Measurements from ENCODE around the gene SOCS6. TPM values are rescaled to one million over a fixed set of nuclear protein-coding genes. Genes with fewer than 3 reads are reported as not detected.
"Not testable (repeated sequence)": the region's sequence is repeated elsewhere in the genome, so short reads cannot be mapped to it uniquely, and the experiment has no call there.

The SOCS6 gene
- total RNA-seq, 2 experiments from 2014 or later, result 0.42 to 0.60 TPM

- Mint-ChIP-seq H3K4me1 (ENCODE audit: low read depth) (no peaks in the 10 kb centered on the region), H3K4me3 (no peak overlapping the region), H3K9me3 (peaks cover 2% of the 10 kb centered on the region), H3K27me3 (ENCODE audit: low read depth) (no peaks in the 10 kb centered on the region), H3K36me3 (ENCODE audit: low read depth) (no peaks in the 10 kb centered on the region), H3K27ac (no peak overlapping the region)
- no peak for DNase-seq
- intact Hi-C loops (cut with micrococcal nuclease), result no loop called here
- CTCF ChIA-PET, result no interaction called here
These were observed 67.0 kb downstream of the SOCS6 start for GRCh38 chr18:70355620-70356385.

- H3K4me3 Mint-ChIP-seq; H3K36me3 Mint-ChIP-seq (ENCODE audit: low read depth); H3K9me3 Mint-ChIP-seq; H3K4me1 Mint-ChIP-seq (ENCODE audit: low read depth); intact Hi-C loops (cut with micrococcal nuclease); DNase-seq; H3K27ac Mint-ChIP-seq; H3K27me3 Mint-ChIP-seq (ENCODE audit: low read depth): not testable (repeated sequence)
- CTCF ChIA-PET, result interaction anchor here (0.7 kb wide), 1 partner anchor 345 kb away, joined by 3 read pairs; no protein-coding TSS in a partner anchor
These were observed 69.2 kb downstream of the SOCS6 start for GRCh38 chr18:70358105-70358406.

DNA sequence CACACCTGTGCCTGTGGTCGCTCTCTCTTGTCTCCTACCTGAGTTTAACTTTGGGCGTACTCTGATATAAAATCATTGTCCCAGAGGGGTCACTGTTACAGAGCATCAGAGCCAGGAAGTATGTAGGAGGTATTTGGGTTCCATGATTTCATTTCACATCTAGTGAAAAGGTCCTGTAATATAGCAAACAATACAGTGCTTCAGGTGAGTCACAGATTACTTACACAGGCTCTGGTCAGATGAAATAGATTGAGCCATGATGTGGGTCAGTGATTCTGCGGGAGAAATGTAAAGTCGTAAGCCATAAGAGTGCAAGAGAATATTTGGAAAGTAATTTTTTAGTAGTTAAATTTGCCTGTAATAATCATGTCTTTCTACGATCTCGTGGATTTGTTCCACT, 70.2 kb downstream of the SOCS6 start:
- H3K36me3 Mint-ChIP-seq (ENCODE audit: low read depth), result no peaks in the 10 kb centered on the region
- CTCF ChIA-PET, result no interaction called here
- H3K27ac Mint-ChIP-seq, result no peak overlapping the region
- H3K4me1 Mint-ChIP-seq (ENCODE audit: low read depth), result no peaks in the 10 kb centered on the region
- H3K9me3 Mint-ChIP-seq, result no peaks in the 10 kb centered on the region
- H3K4me3 Mint-ChIP-seq, result no peak overlapping the region
- no peaks in the 10 kb centered on the region for H3K27me3 Mint-ChIP-seq (ENCODE audit: low read depth)
- intact Hi-C loops (cut with micrococcal nuclease), result no loop called here
- no peak for DNase-seq

- CTCF ChIA-PET, result no interaction called here
These were observed 73.4 kb downstream of the SOCS6 start for GRCh38 chr18:70362258-70362657.

DNA sequence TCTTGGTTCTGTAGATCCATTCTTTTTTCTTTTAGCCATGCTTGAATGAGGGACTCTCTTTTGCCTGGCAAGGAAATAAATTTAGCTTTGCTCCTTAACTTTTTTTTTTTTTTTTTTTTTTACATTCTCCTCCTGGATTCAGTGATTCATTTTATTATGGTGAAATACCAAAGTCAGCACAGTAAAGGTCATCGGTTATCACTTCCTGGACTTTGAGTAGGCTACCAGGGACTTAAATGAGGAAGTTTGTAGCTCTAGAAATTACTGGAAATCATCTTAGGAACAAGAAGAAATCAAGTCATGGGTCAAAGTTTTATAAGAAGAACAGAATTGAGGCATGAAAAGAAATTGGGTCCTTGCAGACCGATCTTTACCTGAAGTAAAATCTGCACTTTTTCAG, 75.0 kb downstream of the SOCS6 start:
- Mint-ChIP-seq H3K36me3 (ENCODE audit: low read depth) (no peaks in the 10 kb centered on the region), H3K27ac (no peak overlapping the region), H3K4me3 (no peak overlapping the region), H3K4me1 (ENCODE audit: low read depth) (no peaks in the 10 kb centered on the region), H3K9me3 (no peaks in the 10 kb centered on the region), H3K27me3 (ENCODE audit: low read depth) (peaks cover 3% of the 10 kb centered on the region)
- DNase-seq, result no peak
- intact Hi-C loops (cut with micrococcal nuclease), result no loop called here
- CTCF ChIA-PET, result no interaction called here

More at GRCh38 chr18:70362258-70362657, 73.4 kb downstream of the SOCS6 start:
- intact Hi-C loops (cut with micrococcal nuclease), result no loop called here
- Mint-ChIP-seq H3K9me3 (no peaks in the 10 kb centered on the region), H3K4me3 (no peak overlapping the region), H3K27me3 (ENCODE audit: low read depth) (no peaks in the 10 kb centered on the region), H3K4me1 (ENCODE audit: low read depth) (no peaks in the 10 kb centered on the region), H3K27ac (no peak overlapping the region), H3K36me3 (ENCODE audit: low read depth) (no peaks in the 10 kb centered on the region)
- no peak for DNase-seq

DNA sequence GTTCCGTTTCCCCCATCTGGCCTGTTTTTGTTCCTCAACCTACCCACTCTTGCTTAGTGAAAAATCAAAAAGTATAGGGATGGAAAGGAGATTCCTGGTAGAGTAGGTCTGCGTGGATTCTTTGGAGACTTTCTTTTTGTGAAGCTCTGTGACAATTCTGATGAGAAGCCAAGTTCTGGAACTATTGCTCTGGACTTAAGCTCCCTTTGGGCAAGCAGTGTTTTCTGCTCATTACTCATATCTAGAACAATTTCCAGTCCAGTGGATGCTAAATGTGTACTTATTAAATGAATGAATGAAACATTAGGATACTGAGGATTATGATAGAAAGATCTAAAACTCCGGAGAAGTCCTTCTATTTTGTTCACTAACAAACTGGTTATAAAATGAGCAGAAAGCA, 76.5 kb downstream of the SOCS6 start:
- Mint-ChIP-seq H3K4me3 (no peak overlapping the region), H3K9me3 (no peaks in the 10 kb centered on the region), H3K27me3 (ENCODE audit: low read depth) (peaks cover 9% of the 10 kb centered on the region), H3K27ac (no peak overlapping the region), H3K4me1 (ENCODE audit: low read depth) (no peaks in the 10 kb centered on the region), H3K36me3 (ENCODE audit: low read depth) (no peaks in the 10 kb centered on the region)
- DNase-seq, result no peak
- CTCF ChIA-PET, result no interaction called here
- intact Hi-C loops (cut with micrococcal nuclease), result no loop called here

GRCh38 chr18:70366174-70366573, 77.3 kb downstream of the SOCS6 start:
- DNase-seq, result no peak
- Mint-ChIP-seq H3K27me3 (ENCODE audit: low read depth) (peaks cover 9% of the 10 kb centered on the region), H3K36me3 (ENCODE audit: low read depth) (no peaks in the 10 kb centered on the region), H3K27ac (no peak overlapping the region), H3K9me3 (no peaks in the 10 kb centered on the region), H3K4me1 (ENCODE audit: low read depth) (no peaks in the 10 kb centered on the region), H3K4me3 (no peak overlapping the region)
- intact Hi-C loops (cut with micrococcal nuclease), result no loop called here
- CTCF ChIA-PET, result no interaction called here

- Mint-ChIP-seq H3K27me3 (ENCODE audit: low read depth) (peaks cover 9% of the 10 kb centered on the region), H3K4me3 (no peak overlapping the region), H3K9me3 (no peaks in the 10 kb centered on the region), H3K36me3 (ENCODE audit: low read depth) (no peaks in the 10 kb centered on the region), H3K4me1 (ENCODE audit: low read depth) (no peaks in the 10 kb centered on the region), H3K27ac (no peak overlapping the region)
- intact Hi-C loops (cut with micrococcal nuclease), result no loop called here
- CTCF ChIA-PET, result no interaction called here
- no peak for DNase-seq
These were observed 77.8 kb downstream of the SOCS6 start for GRCh38 chr18:70366670-70367069.

- H3K4me3 Mint-ChIP-seq; H3K36me3 Mint-ChIP-seq (ENCODE audit: low read depth); H3K9me3 Mint-ChIP-seq: not testable (repeated sequence)
These were observed 78.5 kb downstream of the SOCS6 start for GRCh38 chr18:70367344-70367743.

DNA sequence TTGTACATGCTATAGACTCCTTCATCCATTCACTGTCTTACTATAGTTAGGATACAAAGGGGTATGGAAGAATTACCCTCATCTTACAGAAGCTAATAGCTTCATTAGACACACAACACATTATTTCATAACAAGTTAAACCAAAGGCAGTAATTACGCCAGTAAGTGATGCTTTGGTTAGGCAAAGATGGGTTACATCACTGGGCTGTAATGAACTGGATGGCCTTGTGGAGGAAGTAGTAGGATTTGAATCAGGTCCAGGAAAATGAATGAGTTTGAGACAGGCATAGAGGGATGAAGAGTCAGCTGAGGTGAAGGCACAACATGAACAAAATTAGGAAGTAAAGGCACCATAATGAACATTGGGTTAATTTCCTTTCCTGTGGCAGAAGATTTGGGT, 80.1 kb downstream of the SOCS6 start:
- no peak overlapping the region for H3K27ac Mint-ChIP-seq

More at GRCh38 chr18:70367344-70367743, 78.5 kb downstream of the SOCS6 start:
- H3K27ac Mint-ChIP-seq; DNase-seq; H3K4me1 Mint-ChIP-seq (ENCODE audit: low read depth); H3K27me3 Mint-ChIP-seq (ENCODE audit: low read depth); intact Hi-C loops (cut with micrococcal nuclease); CTCF ChIA-PET: not testable (repeated sequence)

GRCh38 chr18:70370762-70371733, 82.2 kb downstream of the SOCS6 start:
- Mint-ChIP-seq H3K4me3 (no peak overlapping the region), H3K4me1 (ENCODE audit: low read depth) (no peaks in the 10 kb centered on the region), H3K36me3 (ENCODE audit: low read depth) (no peaks in the 10 kb centered on the region), H3K27me3 (ENCODE audit: low read depth) (peaks cover 9% of the 10 kb centered on the region), H3K27ac (no peak overlapping the region), H3K9me3 (no peaks in the 10 kb centered on the region)
- CTCF ChIA-PET, result no interaction called here
- intact Hi-C loops (cut with micrococcal nuclease), result no loop called here
- DNase-seq, result no peak

More for the DNA sequence above, 80.1 kb downstream of the SOCS6 start:
- no peak for DNase-seq
- peaks cover 9% of the 10 kb centered on the region for H3K27me3 Mint-ChIP-seq (ENCODE audit: low read depth)
- H3K4me3 Mint-ChIP-seq, result no peak overlapping the region
- no peaks in the 10 kb centered on the region for H3K9me3 Mint-ChIP-seq
- no peaks in the 10 kb centered on the region for H3K36me3 Mint-ChIP-seq (ENCODE audit: low read depth)
- intact Hi-C loops (cut with micrococcal nuclease), result no loop called here
- CTCF ChIA-PET, result no interaction called here
- no peaks in the 10 kb centered on the region for H3K4me1 Mint-ChIP-seq (ENCODE audit: low read depth)

GRCh38 chr18:70371908-70372307, 83.1 kb downstream of the SOCS6 start:
- CTCF ChIA-PET, result interaction anchor here (1.1 kb wide), 1 partner anchor 735 kb away, joined by 4 read pairs; no protein-coding TSS in a partner anchor
- intact Hi-C loops (cut with micrococcal nuclease), result no loop called here
- Mint-ChIP-seq H3K36me3 (ENCODE audit: low read depth) (no peaks in the 10 kb centered on the region), H3K27ac (no peak overlapping the region), H3K4me1 (ENCODE audit: low read depth) (no peaks in the 10 kb centered on the region), H3K9me3 (no peaks in the 10 kb centered on the region), H3K27me3 (ENCODE audit: low read depth) (peaks cover 9% of the 10 kb centered on the region), H3K4me3 (no peak overlapping the region)
- DNase-seq, result no peak
